OCI-LY3 (cell line): ENCODE results near the gene SOD3.

ENCODE experiments used
- H2AFZ ChIP-seq: fragments of 200-600, 300-600 bp; shearing (Covaris generic); 2 replicates; pipeline ENCODE4 v1.6.0; 2014; ENCODE audit warnings: antibody characterized with exemption, low read depth, low read length
- H3K27ac ChIP-seq: fragments of 200-600, 300-600 bp; sonication (generic); 2 replicates; pipeline ENCODE4 v1.5.1; 2014; ENCODE audit warnings: mild to moderate bottlenecking, low read length, moderate library complexity, mixed read lengths
- H3K27me3 ChIP-seq: fragments of 200-600, 300-600 bp; sonication (generic); 2 replicates; pipeline ENCODE4 v1.6.1; 2014; ENCODE audit warnings: low read depth, low read length, mixed read lengths
- H3K36me3 ChIP-seq: fragments of 200-600, 300-600 bp; sonication (generic); replicated peaks from 2 replicates; pipeline ENCODE3; 2014; ENCODE audit warnings: low read depth, low read length, mixed read lengths
- H3K4me1 ChIP-seq: fragments of 300-600, 200-600 bp; sonication (generic); 2 replicates; pipeline ENCODE4 v1.6.1; 2014; ENCODE audit warnings: low read length, mixed read lengths
- H3K4me2 ChIP-seq: fragments of 200-600, 300-600 bp; sonication (generic); 2 replicates; pipeline ENCODE4 v1.6.1; 2014; ENCODE audit warnings: low read length, mixed read lengths
- H3K4me3 ChIP-seq: fragments of 300-600, 200-600 bp; sonication (generic); 2 replicates; pipeline ENCODE4 v1.5.1; 2014; ENCODE audit warnings: antibody characterized with exemption, mild to moderate bottlenecking, low read length, moderate library complexity
- H3K79me2 ChIP-seq: fragments of 300-600, 200-600 bp; shearing (Covaris generic); 2 replicates; pipeline ENCODE4 v1.6.1; 2014; ENCODE audit warnings: mild to moderate bottlenecking, low read length, mixed read lengths
- H3K9ac ChIP-seq: fragments of 300-600, 200-600 bp; shearing (Covaris generic); 2 replicates; pipeline ENCODE4 v1.6.0; 2014; ENCODE audit warnings: mild to moderate bottlenecking, low read length, moderate library complexity
- H3K9me3 ChIP-seq: fragments of 200-600, 300-600 bp; shearing (Covaris generic); 2 replicates; pipeline ENCODE4 v1.6.1; 2014; ENCODE audit warnings: low read length, mixed read lengths; ENCODE audit not compliant: insufficient read depth
- H4K20me1 ChIP-seq: fragments of 200-600, 300-600 bp; sonication (generic); 2 replicates; pipeline ENCODE4 v1.6.1; 2016; ENCODE audit warnings: low read length, mixed read lengths; ENCODE audit not compliant: insufficient read depth
- EZH2phosphoT487 ChIP-seq: fragments of 200-600 bp; shearing (Covaris generic); IDR thresholded peaks from 2 replicates; pipeline ENCODE4 v1.6.1; 2018; ENCODE audit warnings: antibody characterized with exemption, mixed run types, low read depth
- TF ChIP-seq, protein P1 (sequence below): fragments of 200-600, 300-600 bp; sonication (generic); IDR thresholded peaks from 2 replicates; pipeline ENCODE4 v1.5.1; 2014; ENCODE audit warnings: antibody characterized with exemption, low read length, low read depth

SOD3 gene

DNA sequence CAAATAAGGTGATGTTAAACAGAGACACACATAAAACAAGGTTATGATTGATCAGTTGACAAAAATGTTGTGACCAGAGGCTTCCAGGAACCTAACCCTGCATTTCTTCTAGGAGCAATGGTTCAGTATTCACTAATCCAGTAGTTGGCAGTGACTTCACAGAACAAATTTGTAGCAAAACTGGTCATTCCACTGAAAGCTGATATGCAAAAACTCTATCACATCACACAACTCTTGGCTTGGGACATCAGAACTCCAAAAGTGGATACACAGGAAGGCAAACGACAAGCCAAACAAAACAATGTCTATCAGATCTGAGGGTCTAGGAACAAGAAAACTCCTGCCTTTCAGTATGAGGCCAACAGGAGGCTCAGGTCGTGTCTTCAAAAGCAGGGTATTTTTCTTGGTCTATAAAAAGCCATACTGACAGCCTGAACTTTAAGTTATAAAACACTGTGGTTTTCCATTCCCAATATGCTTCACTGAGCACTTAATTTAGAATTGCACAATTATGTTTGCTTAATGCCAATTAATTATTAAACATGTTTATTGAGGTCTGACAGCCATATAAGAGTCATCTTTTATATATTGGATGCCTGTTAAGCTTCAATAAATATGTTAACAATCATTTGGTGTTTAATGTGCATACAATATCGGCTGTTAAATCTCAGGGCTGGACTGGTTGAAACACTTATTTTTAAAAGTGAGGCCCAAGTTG lies 45.6 kb downstream of the SOD3 start:
- Histone ChIP-seq H2AFZ (no peak overlapping the region), H3K9ac (no peak overlapping the region), H4K20me1 (no peaks in the 10 kb centered on the region), H3K79me2 (no peaks in the 10 kb centered on the region), H3K4me1 (no peaks in the 10 kb centered on the region), H3K27ac (no peak overlapping the region), H3K4me3 (no peak overlapping the region), H3K9me3 (no peaks in the 10 kb centered on the region), H3K4me2 (no peak overlapping the region), H3K27me3 (peaks cover under 1% of the 10 kb centered on the region; the same call in 1 of the 2 replicates), H3K36me3 (no peaks in the 10 kb centered on the region)
- TF ChIP-seq, protein P1, sequence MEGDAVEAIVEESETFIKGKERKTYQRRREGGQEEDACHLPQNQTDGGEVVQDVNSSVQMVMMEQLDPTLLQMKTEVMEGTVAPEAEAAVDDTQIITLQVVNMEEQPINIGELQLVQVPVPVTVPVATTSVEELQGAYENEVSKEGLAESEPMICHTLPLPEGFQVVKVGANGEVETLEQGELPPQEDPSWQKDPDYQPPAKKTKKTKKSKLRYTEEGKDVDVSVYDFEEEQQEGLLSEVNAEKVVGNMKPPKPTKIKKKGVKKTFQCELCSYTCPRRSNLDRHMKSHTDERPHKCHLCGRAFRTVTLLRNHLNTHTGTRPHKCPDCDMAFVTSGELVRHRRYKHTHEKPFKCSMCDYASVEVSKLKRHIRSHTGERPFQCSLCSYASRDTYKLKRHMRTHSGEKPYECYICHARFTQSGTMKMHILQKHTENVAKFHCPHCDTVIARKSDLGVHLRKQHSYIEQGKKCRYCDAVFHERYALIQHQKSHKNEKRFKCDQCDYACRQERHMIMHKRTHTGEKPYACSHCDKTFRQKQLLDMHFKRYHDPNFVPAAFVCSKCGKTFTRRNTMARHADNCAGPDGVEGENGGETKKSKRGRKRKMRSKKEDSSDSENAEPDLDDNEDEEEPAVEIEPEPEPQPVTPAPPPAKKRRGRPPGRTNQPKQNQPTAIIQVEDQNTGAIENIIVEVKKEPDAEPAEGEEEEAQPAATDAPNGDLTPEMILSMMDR: no peak
- no peak for TF ChIP-seq EZH2phosphoT487

DNA sequence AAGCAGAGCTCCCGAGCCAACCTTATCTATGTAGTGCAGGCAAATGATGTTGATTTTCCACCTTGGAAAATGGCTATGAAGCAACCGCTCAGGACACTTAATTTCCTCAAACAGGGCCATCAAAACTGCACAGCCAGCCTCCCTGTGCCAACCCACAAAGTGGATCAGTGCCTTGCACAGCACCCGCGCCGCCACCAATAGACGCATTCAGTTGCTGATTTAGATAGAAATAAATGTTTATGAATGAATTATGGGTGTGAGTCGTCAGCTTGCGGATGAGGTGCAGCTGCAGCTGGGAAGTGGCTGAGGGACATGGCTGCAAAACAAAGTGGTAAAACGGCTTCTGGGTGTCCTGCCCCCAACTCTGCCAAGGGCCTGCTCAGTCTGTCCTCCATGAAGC lies 47.0 kb downstream of the SOD3 start:
- Histone ChIP-seq H3K4me2 (no peak overlapping the region), H3K9me3 (no peaks in the 10 kb centered on the region), H3K4me3 (no peak overlapping the region), H4K20me1 (no peaks in the 10 kb centered on the region), H3K27ac (no peak overlapping the region), H3K36me3 (no peaks in the 10 kb centered on the region), H3K27me3 (no peaks in the 10 kb centered on the region), H3K9ac (no peak overlapping the region), H3K4me1 (no peaks in the 10 kb centered on the region), H3K79me2 (no peaks in the 10 kb centered on the region), H2AFZ (no peak overlapping the region)
- TF ChIP-seq, protein P1: no peak
- no peak for TF ChIP-seq EZH2phosphoT487

DNA sequence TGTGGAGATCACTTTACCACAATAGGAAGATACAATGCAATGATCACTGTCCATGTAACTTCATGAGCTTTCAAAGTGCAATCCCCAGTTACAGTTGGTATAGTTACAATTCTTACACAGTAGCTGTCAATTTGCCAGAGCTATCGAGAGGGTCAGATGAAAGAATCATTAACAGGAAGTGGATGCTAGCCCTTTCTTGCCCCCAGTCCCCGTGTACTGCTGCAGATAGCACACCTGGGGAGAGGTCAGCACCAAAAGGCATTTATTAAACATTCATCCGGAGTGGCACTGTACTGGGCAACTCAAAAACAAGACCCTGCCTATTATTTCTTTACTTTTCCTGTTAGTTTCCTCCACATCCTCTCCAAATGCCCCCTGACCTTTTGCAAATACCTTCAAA lies 47.7 kb downstream of the SOD3 start:
- Histone ChIP-seq H3K79me2 (no peaks in the 10 kb centered on the region), H3K27me3 (no peaks in the 10 kb centered on the region), H3K9me3 (no peaks in the 10 kb centered on the region), H3K27ac (no peak overlapping the region), H3K4me3 (no peak overlapping the region), H3K9ac (no peak overlapping the region), H3K4me1 (no peaks in the 10 kb centered on the region), H3K36me3 (no peaks in the 10 kb centered on the region), H4K20me1 (no peaks in the 10 kb centered on the region), H2AFZ (no peak overlapping the region), H3K4me2 (no peak overlapping the region)
- no peak for TF ChIP-seq EZH2phosphoT487
- TF ChIP-seq, protein P1: no peak

DNA sequence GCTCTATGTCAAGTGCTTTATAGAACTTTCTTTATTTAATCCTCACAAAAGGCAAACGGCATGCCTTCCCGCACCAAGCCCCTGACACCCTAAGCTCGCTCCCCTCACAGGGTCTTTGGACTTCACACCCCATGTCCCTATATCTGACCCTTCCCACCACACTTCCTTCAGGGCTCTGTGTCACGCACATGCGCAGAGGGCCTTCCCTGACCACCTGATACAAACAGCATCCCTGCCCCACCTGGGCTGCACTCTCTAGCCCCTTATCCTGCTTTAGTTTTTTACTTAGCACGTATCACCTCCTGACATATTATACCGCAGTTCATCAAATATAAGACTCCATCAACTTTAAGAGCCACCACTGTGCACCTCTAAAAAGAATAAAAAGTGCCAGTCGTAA lies 49.8 kb downstream of the SOD3 start:
- Histone ChIP-seq H2AFZ (no peak overlapping the region), H3K4me2 (no peak overlapping the region), H4K20me1 (no peaks in the 10 kb centered on the region), H3K4me3 (no peak overlapping the region), H3K36me3 (no peaks in the 10 kb centered on the region), H3K9me3 (no peaks in the 10 kb centered on the region), H3K9ac (no peak overlapping the region), H3K4me1 (no peaks in the 10 kb centered on the region), H3K27ac (no peak overlapping the region), H3K79me2 (no peaks in the 10 kb centered on the region), H3K27me3 (0 out of 2 replicates have a peak, but pooled peaks cover under 1% of the 10 kb centered on the region)
- TF ChIP-seq EZH2phosphoT487: no peak
- TF ChIP-seq, protein P1: no peak
